Heart left ventricle (tissue), 16 donors: ENCODE data around the gene CTDSP2. TPM values are rescaled to one million over a fixed set of nuclear protein-coding genes. Genes with fewer than 3 reads are reported as not detected.

Source experiments
- ATAC-seq, 4 donors: fragments of 200-7000 bp; cut with Tn5 transposase; one replicate each; pipeline ENCODE4 v1.9.1; 2020 to 2022; ENCODE audit warnings: moderate library complexity in 4 of 4, mild to moderate bottlenecking in 3 of 4, moderate number of reproducible peaks in 1 of 4
- DNase-seq, 5 donors: peaks; one replicate each; pipeline ENCODE4 v3.0.0-alpha.2; 2020
- H3K27ac ChIP-seq, 12 donors: fragments of 200-600 bp; sonication (generic) in 4 of 12; one replicate each; pipeline versions ENCODE4 v1.5.0 to v1.8.0; 2016 to 2022; ENCODE audit warnings: mild to moderate bottlenecking in 2 of 12
- H3K27me3 ChIP-seq, 9 donors: fragments of 200-600 bp; sonication (generic) in 2 of 9; one replicate each; pipeline versions ENCODE4 v1.5.1 to v1.8.0; 2016 to 2022; ENCODE audit warnings: mild to moderate bottlenecking in 3 of 9
- H3K36me3 ChIP-seq, 9 donors: fragments of 200-600 bp; sonication (generic) in 2 of 9; one replicate each; pipeline versions ENCODE4 v1.5.0 to v1.8.0; 2018 to 2022; ENCODE audit warnings: mild to moderate bottlenecking in 2 of 9
- H3K4me1 ChIP-seq, 12 donors: fragments of 200-600 bp; sonication (generic) in 4 of 12; one replicate each; pipeline versions ENCODE4 v1.5.0 to v1.8.0; 2016 to 2022; ENCODE audit warnings: mild to moderate bottlenecking in 3 of 12
- H3K4me3 ChIP-seq, 12 donors: fragments of 200-600 bp; sonication (generic) in 4 of 12; one replicate each; pipeline versions ENCODE4 v1.5.0 to v1.8.0; 2017 to 2022; ENCODE audit warnings: mild to moderate bottlenecking in 9 of 12, moderate library complexity in 4 of 12
- H3K9me3 ChIP-seq, 12 donors: fragments of 200-600 bp; sonication (generic) in 4 of 12; one replicate each; pipeline versions ENCODE4 v1.5.0 to v1.8.0; 2016 to 2022; ENCODE audit warnings: mild to moderate bottlenecking in 1 of 12
- CTCF ChIP-seq, 12 donors: fragments of 200-600 bp; sonication (generic) in 4 of 12; IDR thresholded peaks; one replicate each; pipeline versions ENCODE4 v1.5.0 to v1.8.0; 2018 to 2022; ENCODE audit warnings: antibody characterized with exemption in 12 of 12, mild to moderate bottlenecking in 5 of 12
- POLR2A ChIP-seq, 2 donors: fragments of 450-650 bp; IDR thresholded peaks; one replicate each; pipeline ENCODE4 v1.6.1; 2017; ENCODE audit warnings: antibody characterized with exemption in 2 of 2, mild to moderate bottlenecking in 2 of 2, moderate library complexity in 2 of 2
- WGBS, 4 donors: extraction: QIAGEN DNeasy Blood & Tissue Kit in 2 of 4; methylation state at CpG; one replicate each; pipeline versions ENCODE4 v1.1.5 to v1.1.7; 2013 to 2018; 5-methylcytosine and 5-hydroxymethylcytosine counted together
- intact Hi-C, 10 donors: fragments of 100-400 bp; cut with DNase I; formaldehyde crosslinking; loops; one replicate each; pipeline versions ENCODE4 v1.11.1 to v1.14.2; 2022
- polyA plus RNA-seq, 2 donors: library from polyadenylated mRNA; stranded (reverse); fragments of 200-250 nt; gene quantifications; one replicate each; pipeline ENCODE4 v1.2.3, GENCODE V29; 2013
- total RNA-seq, 9 donors: library from RNA; depleted of rRNA in 2 of 9; stranded (reverse); fragments of >200 nt in 2 of 9; fragmentation: NEBNext Ultra II Directional in 3 of 9; extraction: Animal tissue kit (Norgen Biotek cat#: 25700) in 3 of 9; gene quantifications; one replicate each; pipeline versions ENCODE4 v1.1.0 to v1.2.4, GENCODE V29; 2016 to 2023
- donor health status: ischemic (EF 13 %, LVEDD 7.1; RV severe dilation, severe dysfunction).
- donor health status: healthy with polysubstance abuse.
- donor health status: DM: no; HTN: yes; CAD: no.
- donor health status: DM: no; HTN: no; CAD: no.
- donor health status: ischemic (EF 25% LVEDD 6.9; RV normal size, moderate dysfunction).
- donor health status: ischemic (EF 25% LVEDD 5.7; RV mildly dilated, moderate dysfunction).
- donor health status: healthy.
- donor health status: DM: yes; HTN: yes; CAD: no.
- donor health status: ischemic (EF 35%, LVEDD 5.7; RV mildly dilated, moderate dysfunction).
- donor health status: nonischemic (EF 11% LVEDD 7.7; RV severe dilation, severe dysfunction).
- donor health status: DM: yes; HTN: yes; CAD: no.
- donor health status: PGD.
- donor health status: ischemic (EF 29% LVEDD 5.4; RV normal size, mild dysfunction).
- donor health status: nonischemic (EF 23%, LVEDD 6.1; RV moderate dilation, normal function).

CTDSP2 gene
- total and polyA plus RNA-seq, 11 donors, result 28.0 to 191 (median 82.9) TPM

DNA sequence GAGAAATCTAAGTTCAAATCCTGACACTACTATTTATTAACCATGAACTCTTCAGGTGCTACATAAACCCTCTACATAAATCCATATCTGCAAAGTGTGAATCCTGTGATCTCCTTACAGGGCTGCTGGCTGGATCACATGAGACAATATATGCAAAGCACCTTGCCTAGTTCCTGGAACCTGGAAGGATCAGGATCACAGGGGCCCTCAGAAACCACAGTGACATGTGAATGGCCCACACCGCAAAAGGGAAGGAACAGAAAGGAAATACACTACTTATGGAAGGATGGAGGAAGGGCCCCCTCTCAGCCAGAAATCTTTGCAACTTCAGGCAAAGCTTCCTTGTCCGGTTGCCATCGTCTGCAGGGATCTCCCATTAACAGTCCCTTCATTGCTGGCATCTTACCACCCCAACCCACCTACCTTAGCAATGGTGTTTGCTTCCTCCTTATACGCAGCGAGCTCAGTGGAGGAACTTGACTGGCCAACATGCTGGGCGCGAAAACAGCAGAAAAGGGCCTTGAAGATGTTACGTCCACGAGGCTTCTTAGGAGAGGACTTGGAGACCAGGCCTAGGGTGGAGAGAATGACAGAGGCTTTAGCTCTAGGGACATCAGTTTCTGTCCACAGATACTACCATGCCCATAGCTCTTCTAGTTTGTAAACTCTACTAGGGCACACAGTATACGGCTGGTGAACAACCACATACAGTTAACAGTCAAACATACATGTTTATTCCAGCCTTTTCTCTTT is 17.3 kb downstream of the CTDSP2 start:
- Histone ChIP-seq H3K4me1 (peaks cover 17 to 81% (median 63%) of the 10 kb centered on the region in 12 donors), H3K9me3 (no peaks in the 10 kb centered on the region), H3K27ac (peak overlapping the region in 3 of 12 donors; percentile 7 to 75 (median 64)), H3K36me3 (peaks cover 6 to 73% (median 57%) of the 10 kb centered on the region in 9 donors), H3K4me3 (no peak overlapping the region), H3K27me3 (no peaks in the 10 kb centered on the region)
- ATAC-seq, result no peak
- intact Hi-C loops, result no loop called here
- 53 to 68% (median 56%) methylated on average over 10 of the region's 10 CpGs for WGBS, 4 donors
- no peak for DNase-seq
- TF ChIP-seq POLR2A (IDR thresholded peaks at IDR 0.05), result no peak
- TF ChIP-seq CTCF (IDR thresholded peaks at IDR 0.05), result no peak

- peaks cover 6 to 79% (median 57%) of the 10 kb centered on the region in 12 donors for H3K4me1 ChIP-seq
- intact Hi-C loops, result no loop called here
- ATAC-seq (no peak), DNase-seq (no peak)
- WGBS, 4 donors, result 79 to 92% (median 83%) methylated on average over 1 of the region's 1 CpG
- peak overlapping the region in 4 of 12 donors; percentile 29 to 52 (median 38) for H3K27ac ChIP-seq
- no peaks in the 10 kb centered on the region for H3K27me3 ChIP-seq
- peaks cover 8 to 90% (median 79%) of the 10 kb centered on the region in 9 donors for H3K36me3 ChIP-seq
- H3K4me3 ChIP-seq, result no peak overlapping the region
- TF ChIP-seq POLR2A (IDR thresholded peaks at IDR 0.05) (no peak), CTCF (IDR thresholded peaks at IDR 0.05) (no peak)
- H3K9me3 ChIP-seq, result no peaks in the 10 kb centered on the region
Measured at GRCh38 chr12:57826966-57827365, 19.6 kb downstream of the CTDSP2 start.

- WGBS, 4 donors, result 47 to 68% (median 56%) methylated on average over 2 of the region's 2 CpGs
- Histone ChIP-seq H3K36me3 (peaks cover 8 to 94% (median 85%) of the 10 kb centered on the region in 9 donors), H3K9me3 (no peaks in the 10 kb centered on the region), H3K4me3 (no peak overlapping the region), H3K4me1 (peaks cover 3 to 75% (median 51%) of the 10 kb centered on the region in 12 donors), H3K27me3 (no peaks in the 10 kb centered on the region), H3K27ac (peak overlapping the region in 4 of 12 donors; percentile 29 to 52 (median 38))
- TF ChIP-seq POLR2A (IDR thresholded peaks at IDR 0.05) (no peak), CTCF (IDR thresholded peaks at IDR 0.05) (no peak)
- no peak for ATAC-seq
- peak in 1 of 5 donors; percentile 29 for DNase-seq
- intact Hi-C loops, result no loop called here
Measured at GRCh38 chr12:57826400-57826799, 20.1 kb downstream of the CTDSP2 start.

GRCh38 chr12:57825451-57825850 is 21.1 kb downstream of the CTDSP2 start:
- H3K9me3 ChIP-seq, result no peaks in the 10 kb centered on the region
- DNase-seq (peak in 1 of 5 donors; percentile 18), ATAC-seq (no peak)
- intact Hi-C loops, result no loop called here
- H3K27me3 ChIP-seq, result no peaks in the 10 kb centered on the region
- no peak for TF ChIP-seq POLR2A (IDR thresholded peaks at IDR 0.05)
- TF ChIP-seq CTCF (IDR thresholded peaks at IDR 0.05), result no peak
- peak overlapping the region in 1 of 12 donors; percentile 45 for H3K27ac ChIP-seq
- WGBS, 4 donors, result 78 to 96% (median 92%) methylated on average over 2 of the region's 2 CpGs
- H3K36me3 ChIP-seq, result peaks cover 8 to 98% (median 89%) of the 10 kb centered on the region in 9 donors
- peaks cover 3 to 66% (median 42%) of the 10 kb centered on the region in 12 donors for H3K4me1 ChIP-seq
- no peak overlapping the region for H3K4me3 ChIP-seq
